ENCODE data around the gene ATP8A1. TPM values are rescaled to one million over a fixed set of nuclear protein-coding genes. Genes with fewer than 3 reads are reported as not detected.

The ATP8A1 gene
- total RNA-seq, 3 donors from 2014 or later: 8.1 to 14.8 (median 11.4) TPM

GRCh38 chr4:42452823-42453222 is 204.1 kb downstream of the ATP8A1 start:
- no peak for ATAC-seq
- Mint-ChIP-seq H3K4me3 (no peak overlapping the region), H3K27me3 (ENCODE audit: low read depth) (no peaks in the 10 kb centered on the region), H3K36me3 (ENCODE audit: insufficient read depth) (peaks cover 43% of the 10 kb centered on the region), H3K9me3 (no peaks in the 10 kb centered on the region), H3K4me1 (ENCODE audit: low read depth) (no peaks in the 10 kb centered on the region)
- DNase-seq: no peak

GRCh38 chr4:42446823-42447222 is 210.1 kb downstream of the ATP8A1 start:
- Mint-ChIP-seq H3K9me3 (no peaks in the 10 kb centered on the region), H3K27me3 (ENCODE audit: low read depth) (no peaks in the 10 kb centered on the region), H3K36me3 (ENCODE audit: insufficient read depth) (peaks cover 48% of the 10 kb centered on the region), H3K4me3 (no peak overlapping the region), H3K4me1 (ENCODE audit: low read depth) (no peaks in the 10 kb centered on the region)
- no peak for DNase-seq
- no peak for ATAC-seq

GRCh38 chr4:42445038-42445437 is 211.9 kb downstream of the ATP8A1 start:
- Mint-ChIP-seq H3K36me3 (ENCODE audit: insufficient read depth) (peaks cover 38% of the 10 kb centered on the region), H3K9me3 (no peaks in the 10 kb centered on the region), H3K4me1 (ENCODE audit: low read depth) (no peaks in the 10 kb centered on the region), H3K4me3 (no peak overlapping the region), H3K27me3 (ENCODE audit: low read depth) (no peaks in the 10 kb centered on the region)
- ATAC-seq (no peak), DNase-seq (no peak)

- no peaks in the 10 kb centered on the region for H3K4me1 Mint-ChIP-seq (ENCODE audit: low read depth)
- no peak for DNase-seq
- ATAC-seq: no peak
- H3K9me3 Mint-ChIP-seq: no peaks in the 10 kb centered on the region
- H3K36me3 Mint-ChIP-seq (ENCODE audit: insufficient read depth): peaks cover 48% of the 10 kb centered on the region
- no peak overlapping the region for H3K4me3 Mint-ChIP-seq
- H3K27me3 Mint-ChIP-seq (ENCODE audit: low read depth): no peaks in the 10 kb centered on the region
Observed at GRCh38 chr4:42442601-42443000, 214.3 kb downstream of the ATP8A1 start.

- no peak for ATAC-seq
- H3K9me3 Mint-ChIP-seq: no peaks in the 10 kb centered on the region
- DNase-seq: no peak
- H3K4me3 Mint-ChIP-seq: no peak overlapping the region
- H3K4me1 Mint-ChIP-seq (ENCODE audit: low read depth): no peaks in the 10 kb centered on the region
- no peaks in the 10 kb centered on the region for H3K27me3 Mint-ChIP-seq (ENCODE audit: low read depth)
- H3K36me3 Mint-ChIP-seq (ENCODE audit: insufficient read depth): peaks cover 51% of the 10 kb centered on the region
Observed at GRCh38 chr4:42440083-42440482, 216.8 kb downstream of the ATP8A1 start.

- Mint-ChIP-seq H3K4me1 (ENCODE audit: low read depth) (no peaks in the 10 kb centered on the region), H3K9me3 (no peaks in the 10 kb centered on the region), H3K27me3 (ENCODE audit: low read depth) (no peaks in the 10 kb centered on the region), H3K36me3 (ENCODE audit: insufficient read depth) (peaks cover 46% of the 10 kb centered on the region), H3K4me3 (no peak overlapping the region)
- DNase-seq (no peak), ATAC-seq (no peak)
Observed at GRCh38 chr4:42436928-42437565, 219.9 kb downstream of the ATP8A1 start.

- Mint-ChIP-seq H3K4me3 (no peak overlapping the region), H3K27me3 (ENCODE audit: low read depth) (no peaks in the 10 kb centered on the region), H3K9me3 (no peaks in the 10 kb centered on the region), H3K36me3 (ENCODE audit: insufficient read depth) (peaks cover 45% of the 10 kb centered on the region), H3K4me1 (ENCODE audit: low read depth) (no peaks in the 10 kb centered on the region)
- DNase-seq (no peak), ATAC-seq (no peak)
Observed at GRCh38 chr4:42428036-42428435, 228.9 kb downstream of the ATP8A1 start.

- Mint-ChIP-seq H3K4me3 (no peak overlapping the region), H3K9me3 (no peaks in the 10 kb centered on the region), H3K4me1 (ENCODE audit: low read depth) (no peaks in the 10 kb centered on the region), H3K27me3 (ENCODE audit: low read depth) (no peaks in the 10 kb centered on the region), H3K36me3 (ENCODE audit: insufficient read depth) (peaks cover 48% of the 10 kb centered on the region)
- no peak for ATAC-seq
- DNase-seq: no peak
Observed at GRCh38 chr4:42425146-42426065, 231.5 kb downstream of the ATP8A1 start.

GRCh38 chr4:42420140-42420539 is 236.8 kb downstream of the ATP8A1 start:
- H3K4me1 Mint-ChIP-seq (ENCODE audit: low read depth): no peaks in the 10 kb centered on the region
- no peak for ATAC-seq
- no peaks in the 10 kb centered on the region for H3K9me3 Mint-ChIP-seq
- no peaks in the 10 kb centered on the region for H3K27me3 Mint-ChIP-seq (ENCODE audit: low read depth)
- no peak for DNase-seq
- peaks cover 34% of the 10 kb centered on the region for H3K36me3 Mint-ChIP-seq (ENCODE audit: insufficient read depth)
- no peak overlapping the region for H3K4me3 Mint-ChIP-seq

GRCh38 chr4:42417550-42417949 is 239.4 kb downstream of the ATP8A1 start:
- Mint-ChIP-seq H3K36me3 (ENCODE audit: insufficient read depth) (peaks cover 43% of the 10 kb centered on the region), H3K9me3 (no peaks in the 10 kb centered on the region), H3K4me3 (no peak overlapping the region), H3K27me3 (ENCODE audit: low read depth) (no peaks in the 10 kb centered on the region), H3K4me1 (ENCODE audit: low read depth) (no peaks in the 10 kb centered on the region)
- no peak for ATAC-seq
- no peak for DNase-seq

GRCh38 chr4:42416017-42416416 is 240.9 kb downstream of the ATP8A1 start:
- no peak overlapping the region for H3K4me3 Mint-ChIP-seq
- ATAC-seq (no peak), DNase-seq (no peak)
- H3K27me3 Mint-ChIP-seq (ENCODE audit: low read depth): no peaks in the 10 kb centered on the region
- peaks cover 41% of the 10 kb centered on the region for H3K36me3 Mint-ChIP-seq (ENCODE audit: insufficient read depth)
- H3K9me3 Mint-ChIP-seq: no peaks in the 10 kb centered on the region
- H3K4me1 Mint-ChIP-seq (ENCODE audit: low read depth): no peaks in the 10 kb centered on the region

- H3K4me1 Mint-ChIP-seq (ENCODE audit: low read depth): no peaks in the 10 kb centered on the region
- H3K27me3 Mint-ChIP-seq (ENCODE audit: low read depth): no peaks in the 10 kb centered on the region
- H3K36me3 Mint-ChIP-seq (ENCODE audit: insufficient read depth): peaks cover 41% of the 10 kb centered on the region
- no peak for ATAC-seq
- no peak overlapping the region for H3K4me3 Mint-ChIP-seq
- DNase-seq: no peak
- no peaks in the 10 kb centered on the region for H3K9me3 Mint-ChIP-seq
Observed at GRCh38 chr4:42415281-42415680, 241.6 kb downstream of the ATP8A1 start.

GRCh38 chr4:42412251-42412650 is 244.7 kb downstream of the ATP8A1 start:
- H3K4me3 Mint-ChIP-seq: no peak overlapping the region
- ATAC-seq (no peak), DNase-seq (no peak)
- H3K36me3 Mint-ChIP-seq (ENCODE audit: insufficient read depth): peaks cover 30% of the 10 kb centered on the region
- no peaks in the 10 kb centered on the region for H3K4me1 Mint-ChIP-seq (ENCODE audit: low read depth)
- no peaks in the 10 kb centered on the region for H3K9me3 Mint-ChIP-seq
- H3K27me3 Mint-ChIP-seq (ENCODE audit: low read depth): no peaks in the 10 kb centered on the region

GRCh38 chr4:42411803-42412202 is 245.1 kb downstream of the ATP8A1 start:
- Mint-ChIP-seq H3K9me3 (no peaks in the 10 kb centered on the region), H3K36me3 (ENCODE audit: insufficient read depth) (peaks cover 30% of the 10 kb centered on the region), H3K4me3 (no peak overlapping the region), H3K27me3 (ENCODE audit: low read depth) (no peaks in the 10 kb centered on the region), H3K4me1 (ENCODE audit: low read depth) (no peaks in the 10 kb centered on the region)
- DNase-seq (no peak), ATAC-seq (no peak)

GRCh38 chr4:42410446-42410845 is 246.5 kb downstream of the ATP8A1 start:
- no peaks in the 10 kb centered on the region for H3K4me1 Mint-ChIP-seq (ENCODE audit: low read depth)
- H3K9me3 Mint-ChIP-seq: no peaks in the 10 kb centered on the region
- ATAC-seq (no peak), DNase-seq (no peak)
- no peak overlapping the region for H3K4me3 Mint-ChIP-seq
- no peaks in the 10 kb centered on the region for H3K27me3 Mint-ChIP-seq (ENCODE audit: low read depth)
- H3K36me3 Mint-ChIP-seq (ENCODE audit: insufficient read depth): peaks cover 27% of the 10 kb centered on the region
